Neural progenitor cell (in vitro differentiated cells): ENCODE results near the gene STEAP2.

Experiments
- CTCF ChIP-seq: fragments of 200-600 bp; sonication (generic); IDR thresholded peaks from 2 replicates; pipeline ENCODE4 v1.5.1; 2017; ENCODE audit warnings: antibody characterized with exemption, mild to moderate bottlenecking
- EZH2phosphoT487 ChIP-seq: fragments of 200-600 bp; sonication (generic); IDR thresholded peaks from 2 replicates; pipeline ENCODE4 v1.6.1; 2017; ENCODE audit warnings: antibody characterized with exemption

DNA sequence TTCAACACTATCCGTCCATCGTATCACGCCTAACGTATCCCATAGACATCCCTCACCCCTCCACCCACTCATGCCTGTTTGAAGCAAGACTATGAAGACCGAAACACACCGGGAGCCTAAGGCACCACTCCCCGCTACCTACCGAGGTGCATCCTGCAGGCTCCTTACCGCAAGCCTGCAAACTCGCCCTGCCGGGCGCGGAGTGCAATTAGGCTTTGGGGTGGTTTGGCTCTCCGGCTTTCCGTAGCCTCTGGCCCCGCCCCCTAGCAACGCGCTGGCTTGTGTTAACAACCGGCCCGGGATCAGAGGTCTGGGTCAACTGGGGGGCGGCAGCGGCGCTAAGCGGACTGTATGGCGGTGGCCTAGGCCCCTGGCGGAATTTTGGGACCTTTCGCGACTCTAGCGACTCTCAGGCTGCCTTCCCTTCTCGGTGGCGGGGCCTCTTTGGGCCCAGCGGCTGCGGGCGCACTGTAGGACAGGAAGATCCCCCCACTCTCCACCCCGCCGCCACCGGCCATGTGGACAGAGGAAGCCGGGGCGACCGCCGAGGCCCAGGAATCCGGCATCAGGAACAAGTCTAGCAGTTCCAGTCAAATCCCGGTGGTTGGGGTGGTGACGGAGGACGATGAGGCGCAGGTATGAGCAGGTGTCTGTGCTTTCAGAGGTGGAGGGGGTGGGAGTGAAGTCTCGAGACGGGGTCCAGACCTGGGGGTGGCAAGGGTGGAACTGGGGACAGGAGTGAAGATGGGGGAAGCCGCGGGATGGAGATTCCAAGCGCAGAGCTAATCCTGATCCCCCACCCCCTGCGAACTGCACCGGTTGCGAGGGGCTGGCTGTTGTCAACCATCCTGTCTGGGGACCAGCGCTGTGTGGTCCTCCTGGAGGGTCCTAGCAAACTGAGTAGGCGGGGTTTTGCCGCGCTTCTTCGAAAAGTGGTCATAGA is 33.6 kb downstream of the STEAP2 start, which contains the start of gene CFAP69:
- TF ChIP-seq CTCF = peak; percentile 37
- peak; percentile 1 for TF ChIP-seq EZH2phosphoT487
